Lung (tissue), 12 donors: ENCODE measurements around the gene PRRT3. TPM values are rescaled to one million over a fixed set of nuclear protein-coding genes. Genes with fewer than 3 reads are reported as not detected.

Experiments
- ATAC-seq: fragments of 200-7000 bp; cut with Tn5 transposase; one replicate; pipeline ENCODE4 v1.9.1; 2020; ENCODE audit warnings: moderate number of reproducible peaks; ENCODE audit not compliant: insufficient read depth, low FRiP score
- DNase-seq, 3 donors: peaks; one replicate each; pipeline ENCODE4 v3.0.0-alpha.2; 2013 to 2017
- H3K27ac ChIP-seq, 2 donors: one replicate each; pipeline ENCODE4 v1.5.1; 2013; ENCODE audit warnings: mild to moderate bottlenecking in 2 of 2, moderate library complexity in 2 of 2, control low read depth in 1 of 2, inconsistent platforms in 1 of 2, low read depth in 1 of 2, low read length in 1 of 2
- H3K27me3 ChIP-seq, 3 donors: one replicate each; pipeline ENCODE4 v1.5.1; 2013; ENCODE audit warnings: low read length in 2 of 3; ENCODE audit not compliant: control insufficient read depth in 3 of 3, insufficient read depth in 3 of 3
- H3K36me3 ChIP-seq, 4 donors: one replicate each; pipeline ENCODE4 v1.5.1; 2013; ENCODE audit warnings: low read length in 4 of 4, mild to moderate bottlenecking in 1 of 4, moderate library complexity in 1 of 4; ENCODE audit not compliant: control insufficient read depth in 4 of 4, insufficient read depth in 4 of 4
- H3K4me1 ChIP-seq, 5 donors: one replicate each; pipeline ENCODE4 v1.5.1; 2013; ENCODE audit warnings: low read length in 5 of 5, mild to moderate bottlenecking in 2 of 5, moderate library complexity in 1 of 5; ENCODE audit not compliant: control insufficient read depth in 5 of 5, insufficient read depth in 5 of 5
- H3K4me3 ChIP-seq: one replicate; pipeline ENCODE4 v1.5.1; 2013; ENCODE audit warnings: mild to moderate bottlenecking, control low read depth, moderate library complexity
- H3K9ac ChIP-seq, 2 donors: one replicate each; pipeline ENCODE4 v1.5.1; 2013; ENCODE audit warnings: low read length in 2 of 2, control low read depth in 1 of 2; ENCODE audit not compliant: insufficient read depth in 1 of 2
- H3K9me3 ChIP-seq, 4 donors: one replicate each; pipeline ENCODE4 v1.5.1; 2013; ENCODE audit warnings: low read length in 3 of 4, mild to moderate bottlenecking in 1 of 4, moderate library complexity in 1 of 4; ENCODE audit not compliant: control insufficient read depth in 4 of 4, insufficient read depth in 3 of 4
- WGBS, 2 donors: extraction: QIAGEN DNeasy Blood & Tissue Kit; methylation state at CpG; one replicate each; pipeline ENCODE4 v1.1.7; 2013; 5-methylcytosine and 5-hydroxymethylcytosine counted together
- polyA plus RNA-seq, 2 donors: library from polyadenylated mRNA; stranded (reverse); fragments of 200-250 nt; gene quantifications; one replicate each; pipeline ENCODE4 v1.2.1, GENCODE V29; 2013
- total RNA-seq, 2 donors: library from RNA; depleted of rRNA in 1 of 2; stranded (reverse); fragments of >200 nt in 1 of 2; gene quantifications; one replicate each; pipeline ENCODE4 v1.2.1, GENCODE V29; 2014 to 2021
- TF ChIP-seq, protein P1 (sequence below): IDR thresholded peaks from 2 replicates; pipeline ENCODE4 v1.5.1; 2012; ENCODE audit warnings: mild to moderate bottlenecking; ENCODE audit errors: control extremely low read depth, extremely low read depth
- donor health status: control.
- donor health status: control.
- donor health status: Bipolar disorder and iron deficiency.
- donor health status: healthy.
- donor health status: DM: yes; HTN: yes; CAD: no.

Gene PRRT3
- total and polyA plus RNA-seq, 4 donors, result 1.1 to 5.2 (median 1.8) TPM

DNA sequence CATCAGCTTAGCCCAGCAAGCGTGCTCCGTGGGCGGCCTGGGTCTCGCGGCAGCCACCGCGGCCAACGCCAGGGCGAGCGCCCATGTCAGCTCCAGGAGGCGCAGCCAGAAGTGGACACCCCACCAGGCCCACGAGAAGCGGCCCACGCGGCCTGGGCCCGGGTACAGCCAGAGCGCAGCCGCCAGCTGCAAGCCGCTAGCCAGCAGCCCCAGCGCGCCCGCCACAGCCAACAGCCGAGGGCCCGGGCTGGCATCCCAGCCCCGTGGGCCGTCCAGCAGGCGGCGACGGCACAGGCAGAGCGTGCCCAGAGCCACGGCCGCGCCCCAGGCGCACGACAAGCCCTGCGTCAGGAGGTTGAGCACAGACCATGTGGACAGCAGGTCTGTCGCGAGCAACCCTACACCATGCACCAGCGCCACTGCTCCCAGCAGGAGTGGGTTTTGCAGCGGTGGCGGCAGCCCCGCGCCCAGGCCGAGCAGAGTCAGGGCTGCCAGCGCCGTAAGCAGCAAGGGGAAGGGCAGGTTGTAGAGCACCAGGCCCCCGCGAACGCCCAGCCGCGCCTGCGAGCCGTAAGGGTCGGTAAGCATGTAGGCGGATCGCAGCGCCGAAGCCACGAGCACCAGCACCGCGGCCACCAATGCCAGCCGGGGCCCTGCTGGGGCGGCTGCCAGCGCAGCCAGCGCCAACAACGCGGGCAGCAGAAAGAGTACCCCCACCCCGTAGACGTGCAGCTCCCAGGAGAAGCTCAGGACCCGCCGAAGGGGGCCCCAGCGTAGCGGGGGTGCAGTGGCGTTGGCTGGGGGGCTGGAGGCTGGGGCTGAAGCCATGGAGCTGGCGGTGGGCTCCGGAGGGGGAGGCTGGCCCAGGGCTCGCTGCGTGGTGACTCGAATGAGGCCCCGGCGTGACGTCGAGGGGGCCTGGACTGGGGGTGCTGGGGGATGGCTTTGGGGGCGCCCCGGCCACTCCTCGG lies 4.9 kb downstream of the PRRT3 start:
- H3K36me3 ChIP-seq, result peaks cover 0 to 16% (median 0%) of the 10 kb centered on the region in 4 donors
- DNase-seq (peak; percentile 46 to 77 (median 70)), ATAC-seq (peak; percentile 86)
- H3K9me3 ChIP-seq, result no peaks in the 10 kb centered on the region
- peak overlapping the region in 1 of 2 donors; percentile 87 for H3K27ac ChIP-seq
- no peak overlapping the region for H3K9ac ChIP-seq
- 49 to 73% methylated on average over 86 of the region's 86 CpGs for WGBS, 2 donors
- H3K4me3 ChIP-seq, result peak overlapping the region; percentile 49
- peaks cover 0 to 19% (median 4%) of the 10 kb centered on the region in 5 donors for H3K4me1 ChIP-seq
- TF ChIP-seq, protein P1, sequence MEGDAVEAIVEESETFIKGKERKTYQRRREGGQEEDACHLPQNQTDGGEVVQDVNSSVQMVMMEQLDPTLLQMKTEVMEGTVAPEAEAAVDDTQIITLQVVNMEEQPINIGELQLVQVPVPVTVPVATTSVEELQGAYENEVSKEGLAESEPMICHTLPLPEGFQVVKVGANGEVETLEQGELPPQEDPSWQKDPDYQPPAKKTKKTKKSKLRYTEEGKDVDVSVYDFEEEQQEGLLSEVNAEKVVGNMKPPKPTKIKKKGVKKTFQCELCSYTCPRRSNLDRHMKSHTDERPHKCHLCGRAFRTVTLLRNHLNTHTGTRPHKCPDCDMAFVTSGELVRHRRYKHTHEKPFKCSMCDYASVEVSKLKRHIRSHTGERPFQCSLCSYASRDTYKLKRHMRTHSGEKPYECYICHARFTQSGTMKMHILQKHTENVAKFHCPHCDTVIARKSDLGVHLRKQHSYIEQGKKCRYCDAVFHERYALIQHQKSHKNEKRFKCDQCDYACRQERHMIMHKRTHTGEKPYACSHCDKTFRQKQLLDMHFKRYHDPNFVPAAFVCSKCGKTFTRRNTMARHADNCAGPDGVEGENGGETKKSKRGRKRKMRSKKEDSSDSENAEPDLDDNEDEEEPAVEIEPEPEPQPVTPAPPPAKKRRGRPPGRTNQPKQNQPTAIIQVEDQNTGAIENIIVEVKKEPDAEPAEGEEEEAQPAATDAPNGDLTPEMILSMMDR, result peak; percentile 25
- H3K27me3 ChIP-seq, result no peaks in the 10 kb centered on the region

DNA sequence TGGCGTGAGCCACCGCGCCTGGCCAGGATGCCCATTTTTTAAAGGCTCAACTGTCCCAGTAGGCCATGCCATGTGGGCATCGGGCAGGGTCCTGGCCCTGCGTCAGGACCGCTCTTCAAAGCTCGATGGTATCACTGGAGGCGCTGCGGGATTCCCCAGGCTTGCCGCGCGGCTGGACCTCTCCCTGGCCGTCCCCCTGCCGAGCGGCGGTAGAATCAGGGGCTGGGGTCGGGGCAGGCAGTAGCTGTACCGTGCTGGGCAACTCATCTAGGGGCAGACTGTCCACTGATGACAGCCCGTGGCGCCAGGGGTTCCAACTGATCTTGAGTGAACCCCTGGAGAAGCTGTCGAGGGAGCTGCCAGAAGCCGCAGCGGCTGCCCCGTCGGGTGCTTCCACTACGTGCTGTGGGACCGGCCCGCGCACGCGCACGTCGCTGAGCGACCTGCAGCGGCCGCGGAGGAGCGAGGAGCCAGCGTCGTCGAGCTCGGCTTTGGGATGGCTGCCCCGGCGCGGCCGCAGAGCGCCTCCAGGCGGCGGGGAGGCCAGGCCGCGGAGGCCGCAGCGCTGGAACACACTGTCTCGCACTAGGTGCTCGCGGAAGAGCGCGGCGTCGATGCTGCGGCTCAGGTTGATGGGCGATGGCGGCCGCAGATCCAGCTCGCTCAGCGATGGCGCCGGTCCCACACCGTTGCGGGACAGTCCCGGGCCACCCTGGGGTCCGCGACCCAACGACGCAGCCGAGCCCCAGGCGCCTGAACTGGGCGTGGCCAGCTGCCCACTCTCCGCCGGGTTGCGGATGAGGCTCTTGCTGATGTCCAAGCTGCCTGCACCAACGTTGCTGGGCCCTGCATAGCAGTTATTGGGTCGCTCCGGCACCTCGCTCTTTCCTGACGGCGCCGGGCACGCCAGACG lies 5.8 kb downstream of the PRRT3 start:
- no peaks in the 10 kb centered on the region for H3K27me3 ChIP-seq
- ATAC-seq (peak; percentile 87), DNase-seq (peak; percentile 81 to 94 (median 88))
- peak overlapping the region; percentile 25 to 40 for H3K9ac ChIP-seq
- H3K9me3 ChIP-seq, result no peaks in the 10 kb centered on the region
- H3K4me1 ChIP-seq, result peaks cover 0 to 13% (median 4%) of the 10 kb centered on the region in 5 donors
- 14 to 39% methylated on average over 89 to 90 of the region's 90 CpGs for WGBS, 2 donors
- H3K27ac ChIP-seq, result peak overlapping the region; percentile 17 to 87
- H3K4me3 ChIP-seq, result peak overlapping the region; percentile 49
- TF ChIP-seq, protein P1, result peak; percentile 81
- peaks cover 0 to 17% (median 0%) of the 10 kb centered on the region in 4 donors for H3K36me3 ChIP-seq

DNA sequence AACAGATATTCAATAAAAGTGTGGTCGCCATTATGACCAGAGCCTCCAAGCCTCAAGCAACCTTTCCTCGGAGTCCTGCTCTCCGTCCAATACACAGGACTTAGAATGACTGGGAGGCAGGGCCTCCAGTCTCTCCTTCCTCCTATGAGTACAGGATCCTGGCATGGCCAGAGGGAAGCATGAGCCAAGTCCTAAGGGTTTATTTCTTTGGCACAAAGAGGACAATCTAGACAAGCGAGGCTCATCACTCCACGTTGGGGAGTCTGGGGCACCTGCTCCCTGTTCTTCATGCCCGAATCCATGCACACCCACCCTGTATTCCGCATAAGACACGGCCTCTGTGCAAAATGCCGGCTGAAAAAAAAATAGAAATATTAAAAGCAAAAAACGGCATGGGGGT lies 6.8 kb downstream of the PRRT3 start:
- Histone ChIP-seq H3K4me1 (peaks cover 0 to 11% (median 0%) of the 10 kb centered on the region in 5 donors), H3K36me3 (peaks cover 0 to 20% (median 4%) of the 10 kb centered on the region in 4 donors), H3K27me3 (no peaks in the 10 kb centered on the region), H3K4me3 (no peak overlapping the region), H3K9ac (no peak overlapping the region), H3K9me3 (no peaks in the 10 kb centered on the region), H3K27ac (no peak overlapping the region)
- 87 to 89% methylated on average over 10 of the region's 10 CpGs for WGBS, 2 donors
- DNase-seq (no peak), ATAC-seq (no peak)
- TF ChIP-seq, protein P1, result no peak
